Measurements from ENCODE around the gene ALKBH4.
A peak's percentile ranks its signal among the peaks of the same experiment; 100 is the strongest.
"Not testable (repeated sequence)": the region's sequence is repeated elsewhere in the genome, so short reads cannot be mapped to it uniquely, and the experiment has no call there.

ALKBH4 gene

DNA sequence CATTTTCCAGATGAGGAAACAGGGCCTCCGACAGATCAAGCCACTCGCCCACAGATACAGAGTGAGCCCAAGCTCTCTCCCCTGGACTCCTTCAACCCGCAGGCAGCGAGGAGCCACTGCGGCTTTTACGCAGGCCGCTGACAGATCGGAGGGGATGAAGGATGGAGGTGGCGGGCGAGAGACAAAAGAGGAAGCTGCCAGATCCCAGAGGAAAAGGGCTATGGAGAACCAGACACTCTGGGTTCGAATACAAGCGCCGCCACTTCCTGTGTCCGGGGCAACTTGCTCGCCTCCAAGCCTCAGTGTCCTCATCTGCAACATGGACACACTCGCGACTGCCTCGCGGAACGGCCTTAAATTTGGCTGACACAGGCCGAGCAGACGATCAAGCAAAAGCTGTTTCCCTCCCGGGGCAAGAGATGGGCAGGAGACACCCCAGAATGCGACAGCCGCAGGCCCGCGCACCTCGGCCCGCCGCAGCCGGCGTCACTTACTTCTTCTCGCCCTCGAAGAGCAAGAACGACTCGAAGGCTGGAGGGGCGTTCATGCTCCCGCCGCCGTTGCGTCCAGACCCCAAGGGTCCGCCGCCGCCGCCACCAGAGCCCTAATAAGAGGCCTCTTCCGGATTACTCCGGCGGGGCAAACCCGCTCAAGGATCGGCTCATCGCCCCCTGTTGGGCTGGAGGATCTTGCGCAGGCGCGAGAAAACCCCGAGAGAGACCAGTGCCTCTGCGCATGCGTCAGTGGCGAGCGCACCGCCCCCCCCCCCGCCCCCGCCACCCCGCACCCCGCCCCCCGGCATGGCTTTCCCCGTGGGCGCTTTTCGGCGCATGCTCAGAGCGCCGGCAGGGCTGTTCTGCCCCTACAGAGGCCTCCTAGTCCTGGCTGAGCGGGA is 13.9 kb upstream of the ALKBH4 start, which contains the start of gene POLR2J:
Gene POLR2J (minus strand): TSS at position 609 of the 895 bp plus-strand sequence. CDS start 62 bp downstream, at position 547.
- DNase-seq (ENCODE audit: low read depth in 2 of 2), result peak; percentile 75 to 82

DNA sequence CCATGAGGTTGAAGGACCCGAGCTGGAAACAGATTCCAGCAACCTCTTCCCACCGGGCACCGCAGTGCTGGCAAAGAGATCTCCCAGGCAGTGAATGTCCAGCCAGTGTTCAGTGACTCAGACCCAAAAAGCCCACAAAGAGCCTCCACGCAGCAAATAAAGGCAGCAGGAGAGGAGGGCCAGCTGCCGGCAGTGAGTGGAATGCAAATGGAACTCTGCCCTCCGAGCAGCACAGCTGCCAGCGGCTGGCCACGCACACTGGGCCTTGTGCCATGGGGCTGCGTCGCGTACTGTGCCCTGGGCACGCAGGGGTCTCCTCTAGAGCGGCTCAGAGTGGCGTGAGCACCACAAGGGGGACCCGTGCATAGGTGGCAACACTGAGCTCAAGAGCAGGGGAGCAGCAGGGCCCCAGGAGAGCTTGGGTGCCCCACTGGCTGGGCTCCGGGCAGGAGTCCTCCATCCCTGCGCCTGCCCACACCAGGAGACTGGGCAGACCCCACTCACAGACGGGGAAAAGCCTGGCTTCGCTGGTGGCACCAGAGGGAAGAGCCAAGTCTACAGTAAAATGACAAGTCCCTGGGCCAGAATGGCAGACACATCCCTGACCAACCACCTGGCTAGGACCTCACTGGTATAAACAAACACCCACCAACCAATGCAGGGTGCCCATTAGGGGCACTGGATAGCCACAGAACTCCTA is 10.2 kb upstream of the ALKBH4 start:
- DNase-seq (ENCODE audit: low read depth in 2 of 2), result not testable (repeated sequence)

DNA sequence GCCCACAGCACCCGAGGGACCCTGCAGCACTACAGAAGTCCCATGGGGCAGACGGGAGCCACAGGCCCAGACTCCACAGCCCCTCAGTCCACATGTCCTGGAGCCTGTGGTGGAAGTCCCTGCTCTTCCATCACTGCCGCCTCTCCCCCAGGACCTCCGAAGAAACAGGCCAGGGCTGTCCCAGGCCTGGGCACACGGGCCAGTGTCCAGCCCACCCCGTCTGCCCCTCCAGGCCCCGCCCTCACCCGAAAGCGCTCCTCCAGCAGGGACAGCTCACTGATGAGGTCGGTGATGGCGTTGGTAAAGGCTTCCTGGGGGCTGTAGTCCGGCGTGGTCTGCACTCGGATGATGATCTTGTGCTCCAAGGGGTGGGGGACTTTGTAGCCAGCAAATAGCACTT is 9.5 kb upstream of the ALKBH4 start:
- DNase-seq (ENCODE audit: low read depth in 2 of 2), result not testable (repeated sequence)

DNA sequence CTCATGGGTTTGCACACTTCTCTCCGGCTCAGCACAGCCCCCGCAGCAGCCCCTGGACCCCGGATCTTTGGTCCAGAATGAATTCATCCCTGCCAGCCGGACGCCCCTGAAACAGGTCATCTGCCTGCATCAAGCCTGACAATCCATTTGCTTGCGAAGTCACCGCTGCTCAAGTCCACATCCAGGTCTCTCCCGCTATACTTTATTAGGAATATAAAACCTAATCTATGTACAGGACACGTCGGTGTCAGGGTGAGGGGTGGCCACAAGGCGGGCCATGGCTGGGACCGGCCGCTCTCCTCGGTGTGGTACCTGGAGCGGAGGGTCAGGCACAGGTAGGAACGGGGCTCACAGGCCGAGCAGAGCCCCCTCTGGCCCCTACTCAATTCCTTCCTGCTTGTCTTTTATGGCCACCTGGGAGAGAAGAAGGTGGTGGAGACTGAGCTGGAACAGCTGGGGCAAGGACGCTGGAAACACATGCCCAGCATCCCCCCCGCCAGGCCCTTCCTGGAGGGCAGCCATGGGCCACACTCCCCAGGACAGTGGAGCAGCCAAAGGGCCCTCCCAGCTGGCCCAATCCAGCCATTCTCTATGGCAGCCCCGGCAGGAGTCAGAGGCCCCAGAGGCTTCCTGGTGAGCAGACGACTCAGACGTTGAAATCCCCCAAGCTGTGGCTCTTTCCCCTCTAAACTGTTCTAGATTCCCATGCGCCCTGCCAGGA is 8.8 kb upstream of the ALKBH4 start:
- DNase-seq (ENCODE audit: low read depth in 2 of 2), result no peak

DNA sequence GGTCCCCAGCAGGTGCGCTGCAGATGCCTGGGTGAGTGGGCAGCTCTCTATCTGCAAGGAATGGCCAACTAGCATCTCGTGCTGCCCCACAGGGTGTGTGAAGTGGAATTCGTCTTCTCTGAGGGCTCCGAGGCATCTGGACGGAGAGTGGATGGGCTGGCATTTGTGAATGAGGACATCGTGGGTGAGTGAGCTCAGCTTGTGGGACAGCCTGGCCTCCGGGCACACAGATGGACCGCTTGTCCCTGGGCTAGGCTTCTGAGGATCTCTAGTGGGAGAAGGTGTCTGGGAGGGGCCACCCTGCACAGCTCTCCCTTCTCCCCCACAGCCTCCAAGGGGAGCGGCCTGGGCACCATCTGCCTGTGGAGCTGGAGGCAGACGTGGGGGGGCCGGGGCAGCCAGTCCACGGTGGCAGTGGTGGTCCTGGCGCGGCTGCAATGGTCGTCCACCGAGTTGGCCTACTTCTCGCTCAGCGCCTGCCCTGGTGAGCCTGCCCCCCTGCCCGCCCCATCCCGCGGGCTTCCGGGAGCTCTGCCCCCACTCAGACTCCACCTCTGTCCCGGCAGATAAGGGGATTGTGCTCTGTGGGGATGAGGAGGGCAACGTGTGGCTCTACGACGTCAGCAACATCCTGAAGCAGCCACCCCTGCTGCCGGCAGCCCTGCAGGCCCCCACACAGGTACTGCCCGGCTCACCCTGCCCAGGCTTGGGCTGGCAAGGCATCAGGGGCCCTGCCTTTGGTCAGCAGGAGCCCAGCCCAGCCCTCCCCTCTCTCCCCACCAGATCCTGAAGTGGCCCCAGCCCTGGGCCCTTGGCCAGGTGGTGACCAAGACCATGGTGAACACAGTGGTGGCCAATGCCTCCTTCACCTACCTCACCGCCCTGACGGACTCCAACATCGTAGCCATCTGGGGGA is 7.7 kb upstream of the ALKBH4 start:
- DNase-seq (ENCODE audit: low read depth in 2 of 2), result no peak

DNA sequence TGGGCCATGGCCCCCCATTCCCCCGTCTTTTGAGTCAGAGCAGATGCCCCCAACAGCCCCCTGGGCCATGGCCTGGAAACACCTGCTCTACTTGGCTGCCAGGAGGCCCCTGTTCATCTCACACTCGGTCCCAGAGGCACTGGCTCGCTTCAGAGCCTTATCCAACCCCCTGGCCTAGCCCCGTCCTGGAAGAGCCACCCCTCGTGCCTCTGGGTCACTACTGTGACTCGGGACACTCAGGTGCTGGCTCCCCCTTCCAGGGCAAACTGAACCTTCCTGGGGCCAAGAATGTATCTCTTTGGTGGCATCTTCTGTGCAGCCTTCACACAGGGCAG is 7.1 kb upstream of the ALKBH4 start:
- no peak for DNase-seq (ENCODE audit: low read depth in 2 of 2)

DNA sequence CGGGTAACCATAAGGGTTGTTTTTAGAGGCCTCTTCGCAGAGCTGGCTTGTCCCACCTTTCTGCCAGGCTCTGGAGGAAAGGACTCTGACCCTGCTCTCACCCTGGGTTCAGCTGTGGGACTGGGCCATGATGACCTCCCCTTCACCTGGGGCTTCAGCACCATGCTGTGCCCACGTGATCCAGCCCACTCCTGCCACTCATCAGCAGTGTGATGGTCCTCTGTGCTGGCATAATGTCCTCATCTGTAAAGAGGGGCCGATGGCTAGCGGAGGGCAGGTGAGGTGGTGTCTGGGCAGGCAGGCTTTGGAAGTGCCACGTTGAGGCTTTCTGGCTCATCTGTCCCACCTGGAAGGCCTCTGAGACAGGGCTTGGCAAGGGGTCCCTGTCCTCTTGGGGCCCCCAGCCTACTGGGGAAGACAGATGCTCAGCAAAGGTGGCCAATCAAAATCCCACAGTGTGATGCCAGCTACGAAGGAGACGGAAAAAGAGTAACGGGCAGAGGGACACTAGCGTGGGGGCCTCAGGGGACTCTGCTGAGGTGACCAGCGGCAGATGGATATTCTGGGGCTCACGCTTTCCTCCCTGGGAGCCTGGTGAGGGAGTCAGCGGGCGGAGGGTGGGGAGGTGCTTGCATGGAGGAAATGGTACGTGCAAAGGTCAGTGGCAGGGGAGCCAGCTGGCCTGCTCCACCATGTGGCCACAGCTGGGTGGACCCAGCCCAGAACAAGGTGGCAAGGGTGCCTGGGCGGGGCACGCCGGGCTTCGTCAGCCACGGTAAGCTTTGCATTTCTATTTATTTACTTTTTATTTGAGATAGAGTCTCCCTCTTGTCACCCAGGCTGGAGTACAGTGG is 5.5 kb upstream of the ALKBH4 start:
- no peak for DNase-seq (ENCODE audit: low read depth in 2 of 2)

DNA sequence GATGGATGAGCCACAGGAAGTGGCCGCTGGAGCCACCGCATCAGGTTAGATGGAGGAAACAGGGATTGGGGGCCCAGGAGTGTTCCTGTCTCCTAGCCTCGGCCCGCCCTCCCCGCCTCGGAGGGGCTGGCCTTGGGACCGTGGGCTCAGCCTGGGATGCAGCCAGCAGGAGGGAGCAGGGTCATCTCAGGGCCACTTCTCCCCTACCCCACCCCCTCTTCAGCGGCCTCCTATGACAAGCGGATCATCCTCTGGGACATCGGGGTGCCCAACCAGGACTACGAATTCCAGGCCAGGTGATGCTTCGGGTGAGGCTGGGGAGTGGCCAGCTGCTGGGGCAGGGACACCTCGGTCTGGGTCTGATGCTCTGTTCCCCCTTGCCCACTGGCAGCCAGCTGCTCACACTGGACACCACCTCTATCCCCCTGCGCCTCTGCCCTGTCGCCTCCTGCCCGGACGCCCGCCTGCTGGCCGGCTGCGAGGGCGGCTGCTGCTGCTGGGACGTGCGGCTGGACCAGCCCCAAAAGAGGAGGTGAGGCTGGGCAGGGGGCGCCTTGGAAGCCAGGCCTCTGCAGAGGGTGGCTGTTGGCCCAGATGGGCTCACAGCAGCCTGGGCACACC is 4.8 kb upstream of the ALKBH4 start:
- no peak for DNase-seq (ENCODE audit: low read depth in 2 of 2)

DNA sequence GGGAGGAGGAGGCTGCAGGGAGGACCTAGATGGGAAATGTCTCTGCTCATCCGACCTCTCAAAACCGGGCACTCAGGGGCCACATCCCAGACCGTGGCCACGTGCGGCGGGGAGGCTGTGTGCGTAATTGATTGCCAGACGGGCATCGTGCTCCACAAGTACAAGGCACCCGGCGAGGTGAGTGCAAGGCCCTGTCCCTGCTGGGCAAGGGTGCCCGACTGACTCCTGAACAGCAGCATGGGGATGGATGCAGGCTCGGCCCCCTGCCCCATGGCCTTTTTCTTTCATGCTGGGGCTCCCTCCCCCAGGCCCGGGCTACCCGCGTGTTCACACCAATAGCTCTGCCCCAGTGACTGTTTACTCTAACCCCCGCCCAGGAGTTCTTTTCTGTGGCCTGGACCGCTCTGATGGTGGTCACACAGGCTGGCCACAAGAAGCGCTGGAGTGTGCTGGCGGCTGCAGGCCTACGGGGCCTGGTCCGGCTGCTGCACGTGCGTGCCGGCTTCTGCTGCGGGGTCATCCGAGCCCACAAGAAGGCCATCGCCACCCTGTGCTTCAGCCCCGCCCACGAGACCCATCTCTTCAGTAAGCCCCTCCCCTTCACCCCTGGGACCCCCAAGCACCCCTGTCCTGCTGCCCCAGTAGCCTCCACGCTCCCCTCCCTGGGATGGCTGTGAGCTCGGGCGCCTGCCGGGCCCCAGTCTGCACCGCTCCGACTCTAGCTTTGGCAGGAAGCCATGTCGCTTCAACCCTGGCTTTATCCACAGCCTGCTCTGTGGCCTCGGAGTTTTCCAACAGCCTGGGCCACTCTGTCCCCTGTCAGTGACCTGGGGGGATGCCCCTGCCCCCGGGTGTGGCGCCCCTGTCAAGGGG is 4.1 kb upstream of the ALKBH4 start:
- no peak for DNase-seq (ENCODE audit: low read depth in 2 of 2)

DNA sequence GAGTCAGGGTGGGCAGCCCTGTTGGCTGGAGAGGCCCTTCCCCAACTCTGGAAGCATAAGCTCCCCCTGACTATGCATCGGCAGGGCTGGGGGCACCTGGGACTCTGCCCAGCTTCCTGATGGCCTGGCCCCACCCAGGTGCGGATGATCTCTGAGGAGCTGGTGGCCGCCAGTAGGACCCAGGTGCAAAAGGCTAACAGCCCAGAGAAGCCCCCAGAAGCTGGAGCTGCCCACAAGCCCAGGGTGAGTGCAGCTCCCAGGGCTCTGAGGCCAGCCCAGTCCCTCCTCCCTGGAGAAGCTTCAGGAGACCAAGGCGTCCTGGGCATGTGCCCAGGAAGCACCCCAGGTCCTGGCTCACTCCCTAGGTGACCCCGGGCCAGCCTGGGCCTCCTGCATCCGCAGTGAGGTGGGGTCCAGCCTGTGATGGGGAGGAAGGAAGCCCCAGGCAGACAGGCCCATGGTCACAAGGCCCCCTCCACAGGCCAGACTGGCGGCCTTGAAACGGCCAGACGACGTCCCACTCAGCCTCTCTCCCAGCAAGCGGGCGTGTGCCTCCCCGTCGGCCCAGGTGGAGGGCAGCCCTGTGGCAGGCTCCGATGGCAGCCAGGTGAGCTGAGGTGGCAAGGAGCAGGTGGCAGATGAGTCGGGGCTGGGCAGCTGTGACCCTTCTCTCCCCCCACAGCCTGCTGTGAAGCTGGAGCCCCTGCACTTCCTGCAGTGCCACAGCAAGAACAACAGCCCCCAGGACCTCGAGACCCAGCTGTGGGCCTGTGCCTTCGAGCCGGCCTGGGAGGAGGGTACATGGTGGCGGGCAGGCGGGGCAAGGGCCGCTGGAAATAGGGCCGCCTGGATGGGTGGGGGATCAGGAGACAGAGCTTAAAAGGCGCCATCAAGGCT is 3.2 kb upstream of the ALKBH4 start:
- no peak for DNase-seq (ENCODE audit: low read depth in 2 of 2)

DNA sequence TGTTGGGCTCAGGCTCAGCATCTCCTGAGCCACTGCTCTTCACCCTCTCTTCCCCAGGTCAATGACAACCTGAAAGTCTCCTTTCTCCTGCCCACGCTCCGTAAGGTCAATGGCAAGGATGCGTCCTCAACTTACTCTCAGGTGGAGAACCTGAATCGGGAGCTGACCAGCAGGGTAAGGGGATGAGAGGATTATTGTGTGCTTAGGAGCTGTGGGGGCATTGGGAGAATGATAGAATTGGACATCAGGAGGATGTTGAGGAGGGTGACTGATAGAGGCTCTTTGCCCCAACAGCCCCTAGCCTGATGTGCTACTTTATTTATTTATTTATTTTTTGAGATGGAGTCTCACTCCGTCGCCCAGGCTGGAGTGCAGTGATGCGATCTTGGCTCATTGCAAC is 1.4 kb upstream of the ALKBH4 start:
- DNase-seq (ENCODE audit: low read depth in 2 of 2), result no peak

DNA sequence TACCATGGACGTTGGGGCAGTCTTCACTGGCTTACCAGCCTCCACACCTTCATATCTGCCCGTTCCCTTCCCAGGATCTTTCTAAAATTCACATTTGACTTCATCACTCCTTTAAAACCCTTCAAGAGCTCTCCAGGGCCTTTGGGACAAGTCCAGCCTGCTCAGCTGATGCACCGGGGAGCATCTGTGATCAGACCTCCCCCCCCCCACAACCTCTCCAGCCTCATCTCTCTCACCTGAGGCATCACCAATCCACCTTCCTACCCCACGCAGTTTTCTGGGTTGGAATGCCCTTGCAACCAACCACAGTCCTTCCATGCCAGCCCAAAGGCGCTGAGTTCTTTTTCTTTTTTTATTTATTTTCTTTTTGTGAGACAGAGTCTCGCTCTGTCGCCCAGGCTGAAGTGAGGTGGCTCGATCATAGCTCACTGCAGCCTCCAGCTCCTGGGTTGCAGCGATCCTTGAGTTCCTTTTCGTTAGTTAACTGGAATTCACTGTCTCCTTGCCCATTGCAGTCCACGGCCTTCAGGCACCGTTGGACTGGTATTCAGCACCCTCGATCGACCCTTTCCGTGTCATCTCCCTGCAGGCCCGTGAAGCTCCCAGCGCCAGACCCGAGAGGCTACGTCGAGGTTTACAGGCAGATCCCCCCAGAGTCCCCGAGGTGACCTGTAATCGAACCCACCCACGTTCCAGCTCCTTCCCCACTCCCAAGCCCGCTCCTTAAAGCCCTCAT is 654 bp downstream of the ALKBH4 start:
- no peak for DNase-seq (ENCODE audit: low read depth in 2 of 2)

DNA sequence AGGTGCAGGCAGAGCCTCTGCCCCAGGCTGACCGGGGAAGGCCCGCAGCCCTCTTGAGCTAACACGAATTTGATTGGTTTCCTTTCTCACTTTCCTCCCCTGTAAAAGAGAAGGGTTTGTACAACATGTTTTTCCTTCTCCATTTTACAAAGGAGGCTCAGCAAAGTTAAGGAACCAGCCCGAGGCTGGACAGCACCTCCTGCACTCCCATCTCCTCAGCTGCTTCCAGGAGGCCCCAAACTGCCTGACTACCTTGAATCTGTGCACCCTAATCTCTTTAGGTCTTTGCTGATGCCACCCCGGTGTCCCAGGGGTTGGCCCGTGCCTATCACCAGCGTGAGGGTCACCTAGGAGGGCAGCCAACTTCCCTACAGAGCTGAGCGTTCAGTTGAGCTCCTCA is 4.2 kb downstream of the ALKBH4 start:
- no peak for DNase-seq (ENCODE audit: low read depth in 2 of 2)

DNA sequence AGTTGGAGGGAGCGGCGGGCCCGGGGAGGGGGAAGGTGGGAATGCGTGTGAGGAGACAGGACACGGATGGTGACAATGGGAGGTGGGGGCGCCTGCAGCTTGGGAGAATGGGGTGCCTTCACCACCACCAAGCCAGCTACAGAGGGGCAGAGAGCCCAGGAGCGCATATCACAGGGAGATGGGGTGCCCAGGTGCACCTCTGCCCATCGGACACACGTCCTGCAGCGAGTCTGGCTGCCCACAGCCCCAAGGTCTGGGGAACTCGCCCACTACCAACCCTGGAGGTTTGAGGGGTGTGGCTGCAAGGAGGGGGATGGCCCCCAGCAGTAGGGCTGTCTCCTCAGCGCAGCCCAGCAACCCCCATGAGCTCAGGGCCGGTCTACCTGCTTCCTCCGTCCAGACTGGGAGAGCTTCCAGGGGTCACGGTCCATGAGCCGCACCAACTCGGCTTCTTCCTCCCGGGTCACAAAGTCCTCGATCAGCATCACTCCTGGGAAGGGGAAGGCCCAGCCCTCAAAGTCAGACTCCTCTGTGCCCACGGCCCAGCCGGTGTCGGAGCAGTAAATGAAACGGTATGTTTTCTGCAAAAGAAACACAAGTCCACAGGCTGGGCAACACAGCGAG is 5.3 kb downstream of the ALKBH4 start:
- no peak for DNase-seq (ENCODE audit: low read depth in 2 of 2)

DNA sequence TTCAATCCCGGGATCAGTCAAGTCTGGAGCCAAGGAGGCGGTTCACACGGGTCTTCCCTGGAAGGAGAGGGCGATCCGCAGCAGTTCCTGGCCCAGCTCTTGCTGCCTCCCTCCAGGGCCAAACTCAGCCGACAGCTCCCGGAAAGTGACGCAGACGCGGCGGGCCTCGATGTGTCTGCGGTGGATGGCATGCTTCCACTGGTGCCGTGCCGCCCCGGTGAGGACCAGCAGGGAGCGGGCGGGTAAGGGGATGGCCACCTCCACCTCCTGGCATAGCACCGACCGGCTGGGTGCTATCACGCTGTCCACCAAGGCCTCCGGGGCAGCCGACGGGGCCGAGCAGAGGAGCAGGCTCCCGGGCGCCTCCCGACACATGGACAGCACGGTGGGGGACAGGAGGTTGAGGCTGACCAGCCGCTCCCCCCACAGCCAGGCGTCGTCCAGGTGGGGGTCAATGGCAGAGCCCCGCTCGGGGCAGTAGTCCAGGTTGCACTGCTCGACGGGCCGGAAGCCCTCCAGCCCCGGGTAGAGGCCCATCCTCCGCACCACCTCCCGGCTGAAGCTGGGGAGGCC is 7.2 kb downstream of the ALKBH4 start:
- no peak for DNase-seq (ENCODE audit: low read depth in 2 of 2)

DNA sequence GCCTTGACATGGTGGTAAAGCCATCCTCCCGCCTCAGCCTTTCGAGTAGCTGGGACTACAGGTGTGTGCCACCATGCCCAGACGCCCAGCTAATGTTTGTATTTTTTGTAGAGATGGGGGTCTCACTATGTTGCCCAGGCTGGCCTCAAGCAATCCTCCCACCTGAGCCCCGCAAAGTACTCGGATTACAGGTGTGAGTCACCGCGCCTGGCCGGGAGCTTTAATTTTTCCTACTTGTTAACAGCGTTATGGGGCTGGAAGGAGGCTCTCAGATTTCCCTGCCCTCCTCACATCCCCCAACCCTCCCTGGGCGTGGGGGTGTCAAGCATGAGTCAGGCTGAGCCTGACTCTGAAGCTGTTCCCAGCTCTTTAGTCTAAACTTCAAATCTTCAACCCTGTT is 8.3 kb downstream of the ALKBH4 start:
- DNase-seq (ENCODE audit: low read depth in 2 of 2), result no peak

DNA sequence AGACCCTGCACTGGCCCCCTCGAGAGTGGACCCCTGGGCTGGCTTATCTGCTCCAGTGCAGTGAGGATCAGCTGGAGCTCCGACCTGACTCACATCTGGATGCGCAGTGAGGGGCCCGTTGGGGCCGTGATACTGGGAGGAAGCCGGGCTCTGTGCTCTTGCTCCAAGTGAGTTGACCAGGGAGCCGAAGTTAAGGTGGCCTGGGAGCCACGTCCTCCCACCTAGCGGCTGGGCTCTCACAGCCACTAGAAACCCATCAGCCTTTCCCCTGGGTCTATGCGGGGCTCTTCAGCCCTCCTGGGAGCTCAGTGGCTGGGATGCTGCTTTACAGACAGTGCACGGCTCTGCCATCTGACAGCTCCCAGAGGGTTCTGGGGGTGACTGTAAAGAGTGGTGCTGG is 9.1 kb downstream of the ALKBH4 start:
- DNase-seq (ENCODE audit: low read depth in 2 of 2), result no peak

Data from stimulated activated CD4-positive, alpha-beta T cell treated with anti-CD3 and anti-CD28 coated beads, Interleukin-4, amount 100 ng/mL, for 48 hours (primary cell).